ENCODE data around the gene SH3PXD2A.

DNA sequence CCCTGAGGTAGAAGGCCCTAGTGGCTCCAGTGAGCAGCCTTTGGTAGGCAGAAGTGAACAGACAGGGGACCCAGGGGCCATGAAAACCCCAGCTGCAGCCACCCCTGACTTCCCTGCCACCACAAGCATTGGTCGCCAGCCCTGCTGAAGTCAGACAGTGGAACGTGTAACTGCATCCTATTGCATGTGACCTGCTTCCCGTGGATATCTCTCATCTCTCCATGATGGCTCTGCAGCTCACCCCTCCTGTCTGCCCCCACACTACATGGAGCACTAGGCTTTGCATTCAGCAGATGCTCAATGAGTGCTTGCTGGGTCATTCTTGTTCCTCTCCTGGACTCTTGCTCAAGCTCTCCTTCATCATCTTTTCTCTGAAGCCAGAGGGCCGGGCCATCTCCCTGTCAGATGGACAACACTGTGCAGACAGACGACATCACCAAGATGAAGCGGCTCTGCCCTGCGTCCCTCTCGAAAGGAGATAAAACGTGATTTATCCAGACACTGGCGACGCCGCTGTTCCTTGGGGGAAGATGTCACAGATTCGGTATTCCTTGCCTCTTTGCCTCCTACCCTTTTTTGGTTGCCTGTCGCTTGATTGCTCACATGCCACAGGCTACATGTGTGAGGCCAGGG, 117.5 kb downstream of the SH3PXD2A start:
- TF ChIP-seq, protein P1, sequence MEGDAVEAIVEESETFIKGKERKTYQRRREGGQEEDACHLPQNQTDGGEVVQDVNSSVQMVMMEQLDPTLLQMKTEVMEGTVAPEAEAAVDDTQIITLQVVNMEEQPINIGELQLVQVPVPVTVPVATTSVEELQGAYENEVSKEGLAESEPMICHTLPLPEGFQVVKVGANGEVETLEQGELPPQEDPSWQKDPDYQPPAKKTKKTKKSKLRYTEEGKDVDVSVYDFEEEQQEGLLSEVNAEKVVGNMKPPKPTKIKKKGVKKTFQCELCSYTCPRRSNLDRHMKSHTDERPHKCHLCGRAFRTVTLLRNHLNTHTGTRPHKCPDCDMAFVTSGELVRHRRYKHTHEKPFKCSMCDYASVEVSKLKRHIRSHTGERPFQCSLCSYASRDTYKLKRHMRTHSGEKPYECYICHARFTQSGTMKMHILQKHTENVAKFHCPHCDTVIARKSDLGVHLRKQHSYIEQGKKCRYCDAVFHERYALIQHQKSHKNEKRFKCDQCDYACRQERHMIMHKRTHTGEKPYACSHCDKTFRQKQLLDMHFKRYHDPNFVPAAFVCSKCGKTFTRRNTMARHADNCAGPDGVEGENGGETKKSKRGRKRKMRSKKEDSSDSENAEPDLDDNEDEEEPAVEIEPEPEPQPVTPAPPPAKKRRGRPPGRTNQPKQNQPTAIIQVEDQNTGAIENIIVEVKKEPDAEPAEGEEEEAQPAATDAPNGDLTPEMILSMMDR (IDR thresholded peaks at IDR 0.05; ENCODE audit: insufficient read depth, low read depth, low read length): no peak
- no peak for TF ChIP-seq EZH2 (IDR thresholded peaks at IDR 0.05; ENCODE audit: insufficient read depth, low read length)
